Pancreas (tissue), 10 donors: ENCODE results near the gene MAP3K20. TPM values are rescaled to one million over a fixed set of nuclear protein-coding genes. Genes with fewer than 3 reads are reported as not detected.
"Not testable (repeated sequence)": the region's sequence is repeated elsewhere in the genome, so short reads cannot be mapped to it uniquely, and the experiment has no call there.

Experiments used
- ATAC-seq, 4 donors: fragments of 200-7000 bp; cut with Tn5 transposase; one replicate each; pipeline versions ENCODE4 v1.8.0 to v1.9.1; 2020; ENCODE audit warnings: mild to moderate bottlenecking in 4 of 4, moderate library complexity in 4 of 4
- DNase-seq, 6 donors: peaks; one replicate each; pipeline ENCODE4 v3.0.0-alpha.2; 2020
- FAIRE-seq: peaks from 2 replicates; lab custom pipeline; 2012; peaks lifted over from hg19 to GRCh38; lab: Jason Lieb, UNC
- H3K27ac ChIP-seq, 4 donors: fragments of 200-600 bp; sonication (generic); 1 replicate in 3 of 4; 2 replicates in 1 of 4; pipeline versions ENCODE4 v1.5.0 to v1.8.0; 2020
- H3K27me3 ChIP-seq, 4 donors: fragments of 200-600 bp; one replicate each; pipeline ENCODE4 v1.8.0; 2021
- H3K36me3 ChIP-seq, 3 donors: fragments of 200-600 bp; sonication (generic) in 1 of 3; one replicate each; pipeline versions ENCODE4 v1.5.0 to v1.8.0; 2020 to 2021
- H3K4me1 ChIP-seq, 3 donors: fragments of 200-600 bp; one replicate each; pipeline ENCODE4 v1.8.0; 2021
- H3K4me3 ChIP-seq, 4 donors: fragments of 200-600 bp; sonication (generic) in 2 of 4; one replicate each; pipeline versions ENCODE4 v1.5.0 to v1.8.0; 2020 to 2021
- H3K9me3 ChIP-seq, 4 donors: fragments of 200-600 bp; one replicate each; pipeline ENCODE4 v1.8.0; 2021
- CTCF ChIP-seq, 4 donors: fragments of 200-600 bp; sonication (generic) in 3 of 4; IDR thresholded peaks; one replicate each; pipeline versions ENCODE4 v1.5.0 to v1.8.0; 2021; ENCODE audit warnings: antibody characterized with exemption in 4 of 4
- WGBS, 2 donors: extraction: QIAGEN DNeasy Blood & Tissue Kit; methylation state at CpG; one replicate each; pipeline ENCODE4 v1.1.7; 2013; 5-methylcytosine and 5-hydroxymethylcytosine counted together
- intact Hi-C, 3 donors: fragments of 100-400 bp; cut with DNase I; formaldehyde crosslinking; loops; one replicate each; pipeline versions ENCODE4 v1.11.1 to v1.14.2; 2022
- polyA plus RNA-seq, 2 donors: library from polyadenylated mRNA; stranded (reverse); fragments of 200-250 nt; gene quantifications; one replicate each; pipeline ENCODE4 v1.2.3, GENCODE V29; 2013
- total RNA-seq, 6 donors: library from RNA; stranded (reverse); fragmentation: NEBNext Ultra II Directional in 4 of 6; extraction: Animal tissue kit (Norgen Biotek cat#: 25700) in 4 of 6; gene quantifications; one replicate each; pipeline versions ENCODE4 v1.2.1 to v1.2.4, GENCODE V29; 2021 to 2023
- donor health status: healthy with polysubstance abuse.
- donor health status: DM: no; HTN: no; CAD: no; lungs with moderate emphysema.
- donor health status: DM: no; HTN: no; CAD: no.
- donor health status: control.
- donor health status: control.
- donor health status: Bipolar disorder and iron deficiency.
- donor health status: DM: yes; HTN: yes; CAD: no.
- donor health status: DM: no; HTN: no; CAD: no.
- donor health status: DM: no; HTN: no; CAD: no.
- donor health status: DM: yes; HTN: yes; CAD: no.

The MAP3K20 gene
- total and polyA plus RNA-seq, 8 donors = 4.1 to 23.7 (median 8.2) TPM

GRCh38 chr2:173252581-173252980 lies 176.9 kb downstream of the MAP3K20 start:
- DNase-seq = no peak
- H3K36me3 ChIP-seq = no peaks in the 10 kb centered on the region
- TF ChIP-seq CTCF (IDR thresholded peaks at IDR 0.05) = no peak
- no peak overlapping the region for H3K4me3 ChIP-seq
- H3K9me3 ChIP-seq = no peaks in the 10 kb centered on the region
- ATAC-seq = no peak
- no peaks in the 10 kb centered on the region for H3K27me3 ChIP-seq
- intact Hi-C loops = no loop called here
- H3K4me1 ChIP-seq = no peaks in the 10 kb centered on the region
- WGBS, 2 donors = 95 to 97% methylated on average over 5 of the region's 5 CpGs
- FAIRE-seq = no peak
- no peak overlapping the region for H3K27ac ChIP-seq

DNA sequence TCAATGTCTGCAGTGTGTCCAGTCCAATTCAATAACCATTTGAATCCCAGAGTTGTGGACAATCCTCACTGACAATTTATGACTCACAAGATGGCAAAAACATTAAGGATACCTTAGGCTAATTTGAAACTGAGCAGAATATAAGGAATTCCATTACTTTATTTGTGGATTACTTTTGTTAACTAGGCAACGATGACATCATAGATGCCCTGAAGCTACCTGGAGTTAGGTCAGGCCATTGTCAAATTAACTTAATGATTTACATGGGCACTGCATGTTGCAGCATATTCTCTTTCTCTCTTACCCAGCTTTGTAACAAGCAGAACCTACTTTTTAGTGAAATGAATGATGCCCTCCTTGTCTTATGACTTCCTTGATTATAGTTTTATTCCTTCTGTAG lies 179.0 kb downstream of the MAP3K20 start:
- ATAC-seq (no peak), FAIRE-seq (no peak), DNase-seq (no peak)
- no peaks in the 10 kb centered on the region for H3K4me1 ChIP-seq
- no peak overlapping the region for H3K27ac ChIP-seq
- H3K9me3 ChIP-seq = no peaks in the 10 kb centered on the region
- H3K4me3 ChIP-seq = no peak overlapping the region
- no peak for TF ChIP-seq CTCF (IDR thresholded peaks at IDR 0.05)
- H3K27me3 ChIP-seq = no peaks in the 10 kb centered on the region
- 97 to 100% methylated on average over 1 of the region's 1 CpG for WGBS, 2 donors
- intact Hi-C loops = no loop called here
- H3K36me3 ChIP-seq = peaks cover 0 to 4% (median 0%) of the 10 kb centered on the region in 3 donors

- Histone ChIP-seq H3K27ac (no peak overlapping the region), H3K4me1 (no peaks in the 10 kb centered on the region), H3K4me3 (no peak overlapping the region), H3K27me3 (no peaks in the 10 kb centered on the region), H3K36me3 (peaks cover 0 to 4% (median 0%) of the 10 kb centered on the region in 3 donors), H3K9me3 (no peaks in the 10 kb centered on the region)
- WGBS, 2 donors = 94% methylated on average over 4 of the region's 4 CpGs
- DNase-seq (no peak), ATAC-seq (no peak), FAIRE-seq (no peak)
- TF ChIP-seq CTCF (IDR thresholded peaks at IDR 0.05) = no peak
- intact Hi-C loops = no loop called here
Measured at GRCh38 chr2:173258701-173259100, 183.1 kb downstream of the MAP3K20 start.

GRCh38 chr2:173262356-173262755 lies 186.7 kb downstream of the MAP3K20 start:
- intact Hi-C loops, H3K27me3 ChIP-seq, ATAC-seq, DNase-seq, H3K27ac ChIP-seq, FAIRE-seq, H3K4me3 ChIP-seq, H3K9me3 ChIP-seq, H3K4me1 ChIP-seq: not testable (repeated sequence)
- peaks cover 0 to 11% (median 4%) of the 10 kb centered on the region in 3 donors for H3K36me3 ChIP-seq
- 90 to 96% methylated on average over 5 of the region's 5 CpGs for WGBS, 2 donors

GRCh38 chr2:173264151-173264550 lies 188.5 kb downstream of the MAP3K20 start:
- Histone ChIP-seq H3K4me1 (no peaks in the 10 kb centered on the region), H3K36me3 (peaks cover 0 to 11% (median 0%) of the 10 kb centered on the region in 3 donors), H3K4me3 (no peak overlapping the region), H3K9me3 (no peaks in the 10 kb centered on the region), H3K27me3 (no peaks in the 10 kb centered on the region), H3K27ac (no peak overlapping the region)
- intact Hi-C loops = no loop called here
- WGBS, 2 donors = 92 to 94% methylated on average over 4 of the region's 4 CpGs
- DNase-seq (no peak), ATAC-seq (no peak), FAIRE-seq (no peak)
- no peak for TF ChIP-seq CTCF (IDR thresholded peaks at IDR 0.05)
